Suprapubic skin (tissue), 4 donors: ENCODE measurements around the gene CAMK4. TPM values are rescaled to one million over a fixed set of nuclear protein-coding genes. Genes with fewer than 3 reads are reported as not detected.

Experiments
- DNase-seq, 2 donors: peaks; one replicate each; pipeline ENCODE4 v3.0.0-alpha.2; 2019; ENCODE audit warnings: low spot score in 2 of 2
- H3K27ac ChIP-seq: fragments of 200-600 bp; sonication (generic); one replicate; pipeline ENCODE4 v1.5.1; 2019
- H3K27me3 ChIP-seq: fragments of 200-600 bp; sonication (generic); one replicate; pipeline ENCODE4 v1.5.1; 2019
- H3K36me3 ChIP-seq: fragments of 200-600 bp; sonication (generic); one replicate; pipeline ENCODE4 v1.5.1; 2019
- H3K4me1 ChIP-seq: fragments of 200-600 bp; sonication (generic); one replicate; pipeline ENCODE4 v1.5.1; 2019
- H3K4me3 ChIP-seq: fragments of 200-600 bp; sonication (generic); one replicate; pipeline ENCODE4 v1.5.1; 2019; ENCODE audit warnings: mild to moderate bottlenecking
- H3K9me3 ChIP-seq: fragments of 200-600 bp; sonication (generic); one replicate; pipeline ENCODE4 v1.5.1; 2019
- EP300 ChIP-seq: sonication (generic); formaldehyde crosslinking; IDR thresholded peaks from one replicate; pipeline ENCODE4 v1.6.1; 2017; ENCODE audit warnings: antibody characterized with exemption
- POLR2A ChIP-seq, 2 donors: fragments of 450-650 bp; IDR thresholded peaks; one replicate each; pipeline ENCODE4 v1.6.1; 2017; ENCODE audit warnings: antibody characterized with exemption in 2 of 2, mild to moderate bottlenecking in 2 of 2, moderate library complexity in 2 of 2
- POLR2AphosphoS5 ChIP-seq, 3 donors: sonication (generic); formaldehyde crosslinking; IDR thresholded peaks; one replicate each; pipeline ENCODE4 v1.6.1; 2017; ENCODE audit warnings: antibody characterized with exemption in 3 of 3
- WGBS: methylation state at CpG from one replicate; pipeline ENCODE4 v1.1.5; 2018; 5-methylcytosine and 5-hydroxymethylcytosine counted together
- total RNA-seq, 4 donors: library from RNA; depleted of rRNA; stranded (reverse); fragments of >200 nt; gene quantifications; one replicate each; pipeline ENCODE4 v1.1.0, GENCODE V29; 2016
- TF ChIP-seq, protein P1 (sequence below), 2 donors: fragments of 200-600 bp in 1 of 2; fragments of 450-650 bp in 1 of 2; sonication (generic) in 1 of 2; IDR thresholded peaks; one replicate each; pipeline ENCODE4 v1.5.1; 2016 to 2019; ENCODE audit warnings: antibody characterized with exemption in 2 of 2, mild to moderate bottlenecking in 1 of 2, moderate library complexity in 1 of 2

CAMK4 gene
- total RNA-seq, 4 donors from 2014 or later = 0.05 to 2.6 (median 0.21) TPM; not detected in 1

DNA sequence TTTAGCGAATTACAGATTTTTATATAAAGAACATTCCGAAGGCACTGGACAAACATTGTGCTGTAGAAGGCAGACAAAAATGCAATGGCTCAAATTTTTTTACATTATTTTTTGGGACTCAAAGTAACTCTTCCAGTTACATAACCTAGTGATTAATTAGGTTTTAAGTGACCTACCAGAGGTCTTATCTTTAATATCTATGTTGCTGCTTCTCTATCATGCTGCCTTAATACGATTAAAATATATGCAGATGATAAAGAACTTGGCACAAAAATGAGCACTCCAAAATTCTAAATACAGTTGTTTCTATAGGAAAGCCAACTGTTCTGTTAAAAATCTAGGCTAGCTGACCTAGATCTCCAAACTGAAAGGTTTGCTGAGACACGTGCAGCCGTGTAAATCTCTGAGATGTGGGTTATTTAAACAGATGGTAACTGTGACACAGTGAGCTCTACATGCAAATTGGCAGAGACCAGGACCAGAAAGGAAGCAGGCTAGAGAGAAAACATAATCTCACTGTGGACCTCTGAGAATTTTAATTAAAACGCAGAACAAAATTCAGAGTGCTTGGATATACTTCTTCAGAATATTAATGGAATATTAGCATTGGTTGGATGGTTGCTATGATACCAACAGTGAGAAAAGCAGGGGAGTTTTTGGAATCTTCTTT, 56.2 kb downstream of the CAMK4 start:
- Histone ChIP-seq H3K27ac (no peak overlapping the region), H3K36me3 (no peaks in the 10 kb centered on the region), H3K9me3 (no peaks in the 10 kb centered on the region), H3K4me3 (no peak overlapping the region), H3K4me1 (no peaks in the 10 kb centered on the region), H3K27me3 (no peaks in the 10 kb centered on the region)
- no peak for DNase-seq
- TF ChIP-seq, protein P1, sequence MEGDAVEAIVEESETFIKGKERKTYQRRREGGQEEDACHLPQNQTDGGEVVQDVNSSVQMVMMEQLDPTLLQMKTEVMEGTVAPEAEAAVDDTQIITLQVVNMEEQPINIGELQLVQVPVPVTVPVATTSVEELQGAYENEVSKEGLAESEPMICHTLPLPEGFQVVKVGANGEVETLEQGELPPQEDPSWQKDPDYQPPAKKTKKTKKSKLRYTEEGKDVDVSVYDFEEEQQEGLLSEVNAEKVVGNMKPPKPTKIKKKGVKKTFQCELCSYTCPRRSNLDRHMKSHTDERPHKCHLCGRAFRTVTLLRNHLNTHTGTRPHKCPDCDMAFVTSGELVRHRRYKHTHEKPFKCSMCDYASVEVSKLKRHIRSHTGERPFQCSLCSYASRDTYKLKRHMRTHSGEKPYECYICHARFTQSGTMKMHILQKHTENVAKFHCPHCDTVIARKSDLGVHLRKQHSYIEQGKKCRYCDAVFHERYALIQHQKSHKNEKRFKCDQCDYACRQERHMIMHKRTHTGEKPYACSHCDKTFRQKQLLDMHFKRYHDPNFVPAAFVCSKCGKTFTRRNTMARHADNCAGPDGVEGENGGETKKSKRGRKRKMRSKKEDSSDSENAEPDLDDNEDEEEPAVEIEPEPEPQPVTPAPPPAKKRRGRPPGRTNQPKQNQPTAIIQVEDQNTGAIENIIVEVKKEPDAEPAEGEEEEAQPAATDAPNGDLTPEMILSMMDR (IDR thresholded peaks at IDR 0.05) = no peak
- TF ChIP-seq POLR2AphosphoS5 (IDR thresholded peaks at IDR 0.05) (no peak), EP300 (no peak), POLR2A (IDR thresholded peaks at IDR 0.05) (no peak)
- WGBS = 58% methylated on average over 6 of the region's 6 CpGs

DNA sequence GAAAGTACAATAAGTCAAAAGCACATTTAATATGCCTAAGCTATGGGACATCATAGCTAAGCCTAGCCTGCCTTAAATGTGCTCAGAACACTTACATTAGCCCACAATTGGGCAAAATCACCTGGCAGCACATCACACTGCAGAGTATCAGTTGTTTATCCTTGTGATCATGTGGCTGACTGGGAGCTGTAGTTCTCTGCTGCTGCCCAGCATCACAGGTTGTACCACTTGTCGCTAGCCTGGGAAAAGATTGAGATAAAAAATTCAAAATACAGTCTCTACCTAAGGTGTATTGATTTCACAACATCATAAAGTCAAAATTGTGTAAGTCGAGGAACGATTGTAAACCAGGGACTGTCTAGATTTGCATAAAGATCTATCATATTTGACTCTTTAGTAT, 58.6 kb downstream of the CAMK4 start:
- no peak for TF ChIP-seq POLR2AphosphoS5 (IDR thresholded peaks at IDR 0.05)
- TF ChIP-seq, protein P1 (IDR thresholded peaks at IDR 0.05) = no peak
- TF ChIP-seq EP300 = no peak
- TF ChIP-seq POLR2A (IDR thresholded peaks at IDR 0.05) = no peak
- Histone ChIP-seq H3K27me3 (no peaks in the 10 kb centered on the region), H3K27ac (no peak overlapping the region), H3K9me3 (no peaks in the 10 kb centered on the region), H3K36me3 (no peaks in the 10 kb centered on the region), H3K4me1 (no peaks in the 10 kb centered on the region), H3K4me3 (no peak overlapping the region)
- no peak for DNase-seq
- 94% methylated on average over 3 of the region's 3 CpGs for WGBS

DNA sequence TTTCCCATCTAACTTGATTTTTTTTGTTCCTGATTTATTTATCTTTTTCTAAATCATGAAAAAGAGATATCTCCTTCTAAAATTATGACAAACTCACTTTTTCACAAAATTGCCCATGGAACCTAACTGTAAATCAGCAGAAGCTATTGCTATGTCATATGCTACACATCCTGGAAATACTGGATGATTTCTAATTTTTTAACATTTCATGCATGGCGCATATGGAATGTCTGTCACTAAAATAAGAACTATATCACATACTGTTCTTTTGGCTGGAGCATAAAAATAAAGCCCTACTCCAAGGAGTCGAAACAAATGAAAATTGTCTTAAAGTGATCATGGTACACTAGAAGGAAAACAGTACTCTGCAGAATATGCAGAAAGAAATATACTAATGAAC, 60.6 kb downstream of the CAMK4 start:
- H3K4me1 ChIP-seq = no peaks in the 10 kb centered on the region
- H3K27ac ChIP-seq = no peak overlapping the region
- H3K36me3 ChIP-seq = no peaks in the 10 kb centered on the region
- H3K4me3 ChIP-seq = no peak overlapping the region
- no peak for DNase-seq
- no peaks in the 10 kb centered on the region for H3K27me3 ChIP-seq
- TF ChIP-seq POLR2AphosphoS5 (IDR thresholded peaks at IDR 0.05) (no peak), EP300 (no peak), POLR2A (IDR thresholded peaks at IDR 0.05) (no peak)
- TF ChIP-seq, protein P1 (IDR thresholded peaks at IDR 0.05) = no peak
- 46% methylated on average over 2 of the region's 2 CpGs for WGBS
- no peaks in the 10 kb centered on the region for H3K9me3 ChIP-seq

DNA sequence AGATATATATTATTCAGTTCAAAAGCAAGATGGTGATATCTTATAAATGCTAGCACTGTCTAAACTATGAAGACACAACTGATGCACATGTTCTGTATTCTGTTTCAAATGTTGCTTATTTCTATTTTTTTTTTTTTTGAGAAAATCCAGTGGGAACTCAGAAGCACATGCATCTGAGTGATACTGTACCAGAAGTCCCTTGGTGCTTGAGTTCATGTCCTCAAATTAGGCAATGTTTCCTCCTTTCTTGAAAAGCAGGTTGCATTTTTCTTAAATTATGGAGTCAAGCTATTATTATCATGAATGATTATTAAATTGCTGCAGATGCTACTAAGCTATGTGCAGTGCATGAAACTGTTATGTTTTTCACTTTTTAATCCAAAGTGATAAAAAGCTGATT, 70.4 kb downstream of the CAMK4 start:
- Histone ChIP-seq H3K27ac (no peak overlapping the region), H3K27me3 (no peaks in the 10 kb centered on the region), H3K9me3 (no peaks in the 10 kb centered on the region), H3K4me3 (no peak overlapping the region), H3K4me1 (no peaks in the 10 kb centered on the region), H3K36me3 (no peaks in the 10 kb centered on the region)
- TF ChIP-seq EP300 (no peak), POLR2AphosphoS5 (IDR thresholded peaks at IDR 0.05) (no peak), POLR2A (IDR thresholded peaks at IDR 0.05) (no peak)
- TF ChIP-seq, protein P1 (IDR thresholded peaks at IDR 0.05) = no peak
- no peak for DNase-seq

DNA sequence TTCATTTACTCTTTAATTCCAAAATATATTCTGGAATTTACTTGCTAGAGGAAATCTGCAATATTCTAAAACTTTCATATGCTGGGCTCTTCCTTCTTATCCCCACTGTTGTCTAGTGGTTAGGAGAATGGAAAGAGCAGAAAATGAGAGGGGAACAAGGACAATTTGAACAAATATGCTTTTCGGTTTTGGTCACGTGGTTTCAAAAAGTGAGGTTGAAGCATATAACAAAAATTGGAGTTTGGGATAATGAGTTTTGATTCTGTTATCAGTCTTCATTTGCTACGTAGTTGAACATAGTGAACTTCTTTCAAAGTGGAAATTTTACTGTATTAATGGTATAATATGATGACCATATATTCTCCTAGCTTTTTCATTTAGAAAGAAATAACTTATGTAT, 71.5 kb downstream of the CAMK4 start:
- Histone ChIP-seq H3K4me1 (no peaks in the 10 kb centered on the region), H3K36me3 (no peaks in the 10 kb centered on the region), H3K4me3 (no peak overlapping the region), H3K27me3 (no peaks in the 10 kb centered on the region), H3K9me3 (no peaks in the 10 kb centered on the region), H3K27ac (no peak overlapping the region)
- no peak for TF ChIP-seq POLR2A (IDR thresholded peaks at IDR 0.05)
- no peak for TF ChIP-seq POLR2AphosphoS5 (IDR thresholded peaks at IDR 0.05)
- TF ChIP-seq EP300 = no peak
- TF ChIP-seq, protein P1 (IDR thresholded peaks at IDR 0.05) = no peak
- no peak for DNase-seq
- WGBS = 90% methylated on average over 3 of the region's 3 CpGs
